ENCODE measurements around the gene ELL2.
"Not testable (repeated sequence)": the region's sequence is repeated elsewhere in the genome, so short reads cannot be mapped to it uniquely, and the experiment has no call there.

The ELL2 gene

DNA sequence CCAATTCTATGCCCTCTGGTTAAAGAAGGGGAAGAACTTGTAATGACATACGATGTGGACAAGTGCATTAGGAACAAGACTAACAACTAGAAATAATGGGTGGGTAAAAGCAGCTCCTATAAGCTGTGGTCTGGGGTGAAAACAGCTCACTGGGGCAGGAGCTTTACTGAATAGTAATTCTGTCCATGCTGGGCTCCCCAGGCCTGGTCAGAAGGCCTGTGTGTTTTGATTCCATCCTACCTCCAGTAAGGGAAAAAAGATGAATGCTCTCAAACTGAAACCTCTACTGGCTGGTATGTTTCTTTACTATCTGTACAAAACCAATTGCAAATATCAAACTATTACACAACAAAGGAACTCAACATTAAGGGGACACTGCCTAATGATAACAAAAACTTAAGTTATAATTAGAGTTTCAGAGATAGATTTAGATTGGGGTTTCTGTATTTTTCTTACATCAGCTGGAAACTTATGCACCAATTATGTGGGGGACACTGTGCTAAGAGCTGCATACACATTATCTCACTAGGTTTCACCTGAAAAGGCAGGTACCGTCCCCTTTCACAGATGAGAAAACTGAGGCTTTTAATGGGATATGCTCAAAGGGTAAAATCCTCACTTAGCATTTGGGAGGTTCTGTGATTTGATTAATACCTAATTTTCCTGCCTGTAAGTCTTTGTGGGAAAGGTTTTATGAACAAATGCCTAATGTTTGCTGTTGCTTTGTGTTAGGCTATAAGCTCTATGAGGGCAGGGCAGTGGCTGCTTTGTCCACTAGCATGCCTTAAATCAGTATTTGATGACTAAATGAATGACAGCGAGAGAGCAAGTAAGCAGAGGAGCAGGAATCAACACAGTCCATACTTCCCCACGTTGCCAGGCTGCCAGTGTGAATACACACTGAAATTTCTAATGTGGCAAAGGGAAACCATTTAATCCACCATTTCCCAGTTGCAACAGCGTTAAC, 53.6 kb downstream of the ELL2 start:
- no peak for DNase-seq

DNA sequence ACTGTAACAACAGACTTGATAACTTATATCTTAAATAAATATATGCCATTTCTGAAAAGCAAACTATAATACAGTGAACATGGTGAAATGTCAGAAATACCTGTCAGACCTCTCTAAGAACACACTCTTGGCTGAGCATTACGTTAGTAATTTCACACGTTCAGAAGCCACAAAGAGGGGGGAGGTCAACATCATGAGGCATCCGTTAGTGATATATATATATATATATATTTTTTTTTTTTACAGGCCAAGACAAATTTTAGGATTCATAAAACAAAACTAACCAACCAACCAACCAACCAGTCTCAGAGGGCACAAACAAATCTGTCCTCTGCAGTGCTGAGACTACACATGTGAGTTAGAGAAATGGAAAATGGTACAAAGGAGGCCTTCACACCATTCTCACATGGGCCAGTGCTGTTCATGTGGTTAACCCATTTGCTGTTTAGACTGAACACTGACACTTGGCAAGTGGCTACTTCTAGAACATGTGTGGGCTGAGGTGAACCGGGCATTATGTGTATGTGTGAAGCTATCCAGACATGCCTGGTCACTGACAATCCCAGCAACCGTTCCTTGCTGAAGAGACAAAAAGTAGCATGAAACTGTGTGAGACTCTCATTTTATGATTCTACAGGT, 54.5 kb downstream of the ELL2 start:
- DNase-seq = no peak

DNA sequence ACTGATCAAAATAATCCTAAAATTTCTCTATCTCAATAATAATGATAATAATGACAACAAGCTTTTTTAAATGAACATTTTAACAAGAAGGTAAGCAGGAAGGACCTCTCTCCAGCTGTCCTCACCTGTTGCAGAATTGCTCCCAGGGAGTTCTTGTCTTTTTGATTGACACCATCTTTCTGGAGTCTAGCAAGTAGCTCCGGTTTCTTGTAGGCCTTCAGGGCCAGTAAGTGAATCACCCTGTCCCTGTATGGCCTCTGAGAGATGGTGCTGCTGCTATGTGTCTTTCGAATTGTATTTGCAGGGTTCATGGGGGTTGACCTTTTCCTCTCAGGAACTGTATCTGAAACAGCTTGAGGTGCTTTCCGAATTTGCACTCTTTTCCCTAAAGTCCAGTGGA, 55.3 kb downstream of the ELL2 start:
- not testable (repeated sequence) for DNase-seq

DNA sequence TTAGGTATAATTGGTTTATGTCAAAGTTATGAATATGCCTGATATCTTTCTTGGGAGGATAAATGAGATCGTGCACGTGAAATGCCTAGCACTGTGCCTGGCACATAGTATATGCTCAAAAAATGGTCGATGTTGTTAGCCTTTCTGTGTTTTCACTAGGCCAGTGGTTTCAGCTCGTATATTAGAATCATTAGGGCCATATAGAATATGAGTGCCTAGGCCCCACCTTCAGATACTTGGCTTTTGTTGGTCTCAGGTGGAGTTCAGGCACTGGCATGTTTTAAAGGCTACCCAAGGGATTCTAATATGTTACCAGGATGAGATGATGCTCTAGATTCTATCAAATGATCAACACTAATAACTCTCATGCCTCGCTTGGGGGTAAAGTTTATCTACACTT, 56.8 kb downstream of the ELL2 start:
- DNase-seq = no peak

DNA sequence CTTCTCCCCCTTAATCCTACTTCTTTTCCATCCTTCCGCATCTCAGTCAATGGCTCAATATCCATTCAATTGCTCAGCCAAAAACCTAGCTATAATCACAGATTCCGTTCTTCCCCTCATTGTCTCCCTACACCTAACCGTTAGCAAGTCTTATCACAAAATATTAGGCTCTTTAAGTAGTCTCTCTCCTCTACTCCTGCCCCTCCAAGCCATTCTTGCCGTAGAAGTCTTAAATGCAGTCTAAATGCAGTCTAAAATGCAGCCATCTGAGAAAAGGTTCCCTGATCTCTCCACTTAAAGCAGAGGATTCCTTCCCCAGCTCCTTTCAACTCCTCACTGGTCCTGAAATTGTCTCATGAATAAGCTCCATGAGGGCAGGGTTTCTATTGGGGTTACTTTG, 57.8 kb downstream of the ELL2 start:
- no peak for DNase-seq

DNA sequence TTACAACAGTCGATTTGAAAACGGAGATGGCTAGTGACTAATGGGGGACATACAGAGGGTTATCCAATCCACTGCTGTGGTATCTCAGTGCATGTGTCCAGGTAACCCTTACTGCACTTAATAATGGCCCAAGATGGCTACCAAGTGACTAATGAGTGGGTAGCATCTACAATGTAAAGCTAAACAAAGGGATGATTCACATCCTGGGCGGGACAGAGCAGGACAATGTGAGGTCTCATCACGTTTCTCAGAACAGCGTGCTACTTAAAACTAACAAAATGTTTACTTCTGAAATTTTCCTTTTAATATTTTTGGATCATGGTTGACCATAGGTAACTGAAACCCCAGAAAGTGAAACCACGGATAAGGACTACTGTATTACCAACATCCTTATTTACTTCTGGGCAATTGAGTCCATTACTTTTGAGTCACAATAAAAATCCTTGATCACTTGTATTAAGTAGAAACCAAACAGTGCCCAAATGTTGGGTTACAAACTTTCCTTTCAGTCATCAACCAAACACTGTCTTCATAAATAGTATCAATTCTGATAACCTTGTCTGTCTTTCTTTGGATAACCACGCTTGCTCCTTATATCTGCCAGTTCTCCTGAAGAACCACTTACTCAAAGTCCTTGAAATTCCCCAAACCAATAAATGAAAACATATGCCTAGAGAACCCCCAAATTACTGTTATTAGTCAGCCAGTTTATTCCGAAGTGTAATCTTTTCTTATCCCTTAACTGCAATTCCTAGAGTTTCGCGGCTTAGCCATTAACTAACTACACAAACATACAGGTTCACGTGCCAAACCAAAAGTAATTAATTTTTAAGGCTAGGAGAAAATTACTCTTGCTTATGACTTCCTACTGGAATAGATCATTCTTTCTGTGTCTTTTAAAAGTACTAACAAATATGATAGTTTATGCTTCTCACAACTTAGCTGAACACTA, 59.7 kb downstream of the ELL2 start:
- DNase-seq = no peak

DNA sequence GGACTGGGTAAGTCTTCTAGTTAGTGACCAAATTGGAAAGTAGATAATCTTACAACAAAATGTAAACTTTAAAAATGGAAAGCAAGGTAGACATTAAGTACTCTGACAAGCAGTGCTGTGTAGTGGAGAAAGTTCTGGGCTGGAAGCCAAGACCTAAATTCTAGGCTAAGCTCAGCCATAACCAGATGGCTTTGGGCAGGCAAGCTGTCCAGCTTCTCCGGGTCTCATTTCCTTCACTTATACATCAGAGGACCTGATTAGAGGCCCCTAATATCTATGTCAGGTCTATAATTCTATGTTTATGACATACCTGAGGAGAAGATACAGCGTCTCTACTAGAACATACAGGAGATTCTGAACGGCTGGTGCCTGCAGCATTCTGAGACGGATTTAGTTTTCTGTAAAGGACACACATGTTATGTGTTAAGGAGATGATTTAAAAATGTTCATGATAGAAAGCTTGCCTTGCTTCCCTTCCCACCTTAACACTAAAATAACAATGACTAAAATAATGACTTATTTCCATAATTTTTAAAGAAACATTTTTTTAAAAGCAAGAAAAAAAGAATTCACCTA, 61.2 kb downstream of the ELL2 start:
- DNase-seq = no peak

DNA sequence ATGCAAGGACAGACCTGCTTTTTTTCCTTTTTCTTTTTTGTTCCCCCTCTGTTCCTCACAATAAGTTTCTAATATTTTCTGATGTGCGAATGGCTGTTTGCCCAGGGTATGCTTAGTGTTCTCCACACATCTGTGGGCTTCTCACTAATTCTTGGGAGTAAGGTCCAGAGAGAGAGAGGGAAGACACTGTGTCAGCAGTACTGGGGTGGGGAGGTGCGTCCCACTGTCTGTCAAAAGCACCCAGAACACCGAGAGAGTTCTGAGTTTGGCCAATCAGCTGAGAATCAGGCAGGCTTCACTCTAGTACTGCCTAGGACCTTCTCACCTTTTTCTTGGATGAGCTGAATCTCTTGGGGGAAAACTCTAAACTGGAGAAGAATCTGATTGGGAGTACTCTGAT, 61.8 kb downstream of the ELL2 start:
- no peak for DNase-seq

DNA sequence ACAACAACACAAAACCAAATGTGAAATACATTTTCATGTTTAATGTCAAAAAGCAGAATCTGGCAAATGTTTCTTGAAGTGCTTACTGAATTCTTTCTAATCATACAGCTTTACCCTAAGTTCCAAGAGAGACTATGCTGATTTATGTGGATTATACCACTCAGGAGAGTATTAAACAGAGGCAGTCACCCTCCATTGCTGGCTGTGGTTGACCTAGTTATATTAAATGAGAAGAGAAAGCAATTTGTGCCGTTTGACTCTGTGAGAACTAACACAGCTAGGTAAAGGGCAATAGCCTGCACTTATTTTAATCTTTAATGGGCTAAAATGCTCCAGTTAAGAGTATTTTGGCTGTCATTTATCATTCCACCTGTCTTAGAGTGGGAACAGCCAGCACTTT, 62.6 kb downstream of the ELL2 start:
- DNase-seq = no peak

DNA sequence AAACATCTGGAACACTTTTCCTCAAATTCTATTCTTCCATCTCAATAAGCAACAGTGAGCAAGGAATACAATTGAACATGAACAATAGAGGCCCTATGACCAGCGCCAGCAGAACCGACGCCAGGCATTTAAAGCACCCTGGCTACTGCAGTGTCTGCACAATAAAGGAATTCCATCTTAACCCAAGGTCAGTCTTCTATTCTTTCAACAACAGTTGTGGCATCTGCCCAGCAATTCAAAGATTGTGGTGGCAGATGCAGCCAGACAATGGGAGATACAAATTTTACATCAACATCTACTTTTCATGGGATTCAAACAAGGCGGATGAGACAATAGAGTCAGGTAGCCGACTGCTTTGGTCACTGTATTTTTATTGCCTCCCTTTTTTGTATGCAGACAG, 65.9 kb downstream of the ELL2 start:
- DNase-seq = no peak

DNA sequence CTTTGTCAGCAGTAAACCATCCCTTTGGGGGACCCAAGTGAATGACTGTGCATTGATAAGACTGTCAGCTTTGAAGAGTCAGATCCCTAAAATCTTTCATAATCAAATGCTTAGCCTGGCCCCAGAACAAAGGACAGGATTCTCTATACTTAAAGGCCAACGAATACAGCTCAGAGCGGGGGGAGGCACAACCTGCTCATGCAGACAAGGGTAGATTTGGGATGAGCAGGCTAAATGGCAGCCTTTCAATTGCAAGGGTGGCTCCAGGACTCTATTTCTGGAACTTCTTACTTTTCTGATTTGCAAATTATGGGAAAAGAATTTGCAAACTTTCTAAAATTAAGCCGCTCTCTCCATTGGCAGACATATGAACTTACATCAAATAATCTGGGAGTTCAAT, 66.4 kb downstream of the ELL2 start:
- DNase-seq = no peak

DNA sequence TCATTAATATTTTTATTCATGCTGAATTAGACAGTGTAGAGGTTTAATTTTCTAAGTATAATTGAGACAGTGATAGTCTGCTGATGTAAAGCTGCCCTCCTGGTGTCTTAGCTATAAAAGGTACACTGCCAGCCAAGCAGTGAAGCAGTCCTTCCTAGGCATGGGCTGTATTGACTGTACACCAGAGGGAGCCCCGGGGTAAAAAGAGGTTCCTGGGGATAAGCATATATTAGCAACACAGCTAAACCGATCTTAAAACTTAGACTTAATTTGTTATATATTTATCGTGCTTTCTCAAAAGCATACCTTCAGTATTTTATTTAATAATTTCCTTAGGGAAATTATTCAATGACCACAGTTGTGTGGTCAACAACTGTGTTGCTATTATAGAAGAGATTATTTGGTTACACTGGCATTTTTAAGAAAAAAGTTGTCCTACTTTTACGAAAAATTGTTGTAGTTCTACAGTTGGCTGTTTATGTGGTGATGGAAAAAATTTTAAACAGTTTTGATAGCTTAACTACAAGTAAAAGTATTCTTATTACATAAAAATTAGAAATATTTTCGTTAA, 68.8 kb downstream of the ELL2 start:
- DNase-seq = no peak

DNA sequence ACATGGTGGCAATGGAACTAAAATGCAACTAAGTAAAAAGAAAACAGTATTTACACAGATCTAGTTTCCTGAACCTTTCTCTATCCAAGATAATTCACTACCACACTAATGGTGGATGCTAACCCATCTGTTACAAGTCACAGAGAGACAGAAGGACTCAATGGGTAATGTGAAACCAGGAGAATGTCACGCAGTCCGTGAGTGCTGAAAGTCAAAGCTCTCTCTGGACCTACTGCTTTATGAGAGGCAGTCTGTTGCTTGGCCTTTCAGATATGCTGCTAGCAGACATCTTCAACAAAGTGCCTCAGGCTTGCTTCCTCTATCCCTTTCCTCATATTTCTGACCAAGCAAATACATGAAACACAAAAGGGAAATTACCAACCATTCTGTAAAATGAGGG, 70.2 kb downstream of the ELL2 start:
- DNase-seq = no peak

DNA sequence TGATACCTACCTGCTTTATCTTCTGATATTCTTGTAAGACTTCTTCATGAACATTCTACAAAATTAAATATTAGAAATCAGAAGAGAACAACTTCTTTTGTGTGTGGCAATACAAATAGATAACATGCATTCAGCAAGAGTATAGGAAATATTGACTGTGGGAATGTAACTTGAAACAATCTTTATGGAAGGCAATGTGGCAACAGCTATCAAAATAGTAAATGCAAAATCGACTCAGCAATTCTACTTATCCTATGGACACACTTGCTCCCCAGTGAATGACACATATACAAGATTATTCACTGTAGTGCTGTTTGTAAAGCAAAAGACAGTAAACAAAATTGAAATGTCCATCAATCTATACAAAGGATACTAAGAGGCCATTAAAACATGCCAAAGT, 72.6 kb downstream of the ELL2 start:
- no peak for DNase-seq

DNA sequence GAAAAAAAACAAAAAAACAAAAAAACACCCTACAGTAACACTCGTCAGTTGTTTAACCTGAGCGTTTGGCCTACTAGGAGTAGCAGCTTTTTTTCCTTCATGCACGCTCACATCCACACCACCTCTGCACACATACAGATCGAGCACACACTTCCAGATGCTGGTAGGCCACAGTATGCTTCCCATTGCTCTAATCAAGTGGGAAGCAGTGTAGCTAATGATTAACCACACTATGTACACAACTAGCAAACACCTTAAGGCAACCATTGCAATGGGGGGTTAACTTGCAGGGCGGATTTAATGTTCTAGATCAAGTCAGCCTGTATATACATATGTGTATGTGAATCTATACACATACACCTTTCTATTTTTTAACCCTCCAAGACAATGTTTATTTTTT, 73.7 kb downstream of the ELL2 start:
- DNase-seq = no peak

DNA sequence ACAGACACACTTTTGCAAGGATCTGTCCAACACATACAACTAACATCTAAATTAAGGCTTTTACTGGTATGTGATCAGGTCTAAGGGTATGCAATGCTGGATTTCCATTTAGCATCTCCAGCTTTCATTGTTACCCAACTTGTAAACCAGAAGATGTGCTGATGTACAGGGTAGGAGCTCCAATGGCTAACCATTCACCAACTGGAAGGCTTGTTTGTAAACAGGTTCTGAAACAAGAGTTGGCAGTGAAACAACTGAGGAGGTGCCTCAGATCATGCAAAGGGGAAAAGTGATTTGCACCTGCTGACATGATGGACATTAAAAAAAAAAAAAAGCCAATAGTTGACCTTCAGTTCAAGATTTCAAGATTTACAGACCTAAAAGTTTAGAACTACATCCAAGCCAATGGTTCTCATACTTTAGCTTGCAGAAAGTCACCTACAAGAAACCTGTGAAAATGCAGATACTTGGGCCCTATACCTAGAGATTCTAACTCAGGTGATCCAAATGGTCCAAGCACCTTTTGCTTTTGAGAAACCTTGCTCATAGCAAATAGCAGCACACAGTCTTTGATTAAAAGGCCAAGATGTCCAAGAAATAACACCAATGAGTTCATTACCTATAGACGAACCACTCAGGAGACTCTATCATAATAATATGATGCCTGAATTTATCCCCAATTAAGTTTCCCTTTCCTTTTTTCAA, 75.2 kb downstream of the ELL2 start:
- no peak for DNase-seq

DNA sequence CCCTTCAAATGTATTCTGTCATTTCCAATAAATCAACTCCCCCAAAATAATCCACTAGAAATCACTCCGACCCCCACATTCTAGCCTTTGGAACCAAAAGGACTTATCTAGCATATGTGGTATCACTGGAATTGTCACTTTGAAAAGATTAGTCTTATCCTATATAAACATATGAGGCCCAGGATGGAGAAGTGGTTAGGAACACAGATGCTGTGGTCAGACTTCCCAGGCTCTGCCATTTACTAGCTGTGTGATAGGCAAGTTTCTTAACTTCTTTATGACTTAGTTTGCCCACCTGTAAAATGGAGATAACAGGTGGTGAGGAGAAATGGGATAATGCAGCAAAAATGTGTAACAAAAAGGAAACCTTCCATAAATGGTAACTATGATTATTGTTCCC, 77.1 kb downstream of the ELL2 start:
- DNase-seq = no peak

DNA sequence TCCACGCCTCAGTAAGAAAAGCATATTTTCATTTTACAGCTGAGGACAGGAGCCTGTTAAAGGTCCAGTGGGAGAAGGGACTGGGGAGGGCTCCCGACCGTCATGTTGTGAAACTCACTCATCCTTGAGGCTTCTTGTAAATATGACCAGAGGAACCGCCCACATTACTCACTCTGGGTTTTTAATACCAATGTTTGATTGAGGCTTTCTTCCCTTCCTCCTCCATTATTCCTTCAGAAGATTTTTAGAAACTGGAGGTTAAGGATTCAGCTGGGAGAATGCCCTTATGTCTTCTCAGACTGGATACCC, 77.7 kb downstream of the ELL2 start:
- DNase-seq = no peak

DNA sequence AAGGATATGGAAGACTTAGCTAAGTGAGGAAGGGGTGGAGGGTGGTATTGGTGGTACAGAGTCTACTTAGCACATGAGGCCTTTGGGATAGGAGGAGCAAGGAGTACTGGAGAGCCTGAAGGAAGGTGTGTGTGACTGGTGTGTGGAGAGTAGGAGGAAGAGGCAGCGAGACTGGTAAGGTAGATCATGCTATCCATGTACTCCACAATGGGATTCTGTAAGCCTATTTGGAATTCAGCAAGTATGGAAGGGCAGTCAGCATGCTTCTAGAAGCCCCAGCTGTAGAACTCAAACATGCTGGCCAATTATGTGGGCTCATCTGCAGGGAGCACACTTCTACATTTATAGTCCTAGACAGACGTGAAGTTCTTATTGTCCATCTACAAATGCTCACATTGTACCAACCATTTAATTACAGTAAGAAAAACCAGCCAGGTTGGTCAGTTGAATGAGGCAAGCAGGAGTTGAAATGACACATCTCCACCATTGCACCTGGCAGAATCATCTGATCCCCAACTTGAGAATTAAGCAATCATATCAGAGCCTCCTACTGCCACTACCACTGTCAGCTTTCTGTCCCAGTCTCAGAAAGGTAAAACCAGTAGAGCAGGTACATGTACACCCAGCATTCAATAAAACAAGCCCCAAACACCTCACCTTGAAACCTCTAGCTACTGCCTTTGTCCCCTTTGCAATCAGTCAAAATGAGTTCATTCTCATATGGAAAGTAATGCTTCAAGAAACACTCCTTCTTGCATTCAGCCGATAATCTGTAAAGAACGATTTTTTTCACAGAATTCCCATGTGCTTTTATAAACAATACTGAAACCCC, 78.2 kb downstream of the ELL2 start:
- DNase-seq = no peak

DNA sequence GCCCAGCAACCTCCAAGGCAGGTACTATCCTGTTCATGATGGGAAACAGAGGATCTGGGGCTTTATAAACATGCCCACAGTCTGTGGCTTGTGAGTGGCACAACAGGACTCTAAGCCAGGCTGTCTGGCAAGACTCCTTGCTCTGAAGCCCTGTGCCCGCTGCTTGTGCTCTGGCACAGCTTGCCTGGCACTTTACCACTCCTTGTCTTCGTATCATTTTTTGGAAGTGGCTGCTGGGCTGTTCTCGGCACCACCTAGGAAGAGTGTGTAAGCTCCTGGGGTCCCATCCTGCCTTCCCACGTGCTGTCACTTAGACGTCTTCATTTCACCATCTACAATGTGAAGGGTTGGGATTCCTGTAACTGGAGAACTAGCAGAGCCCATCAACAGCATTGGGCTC, 79.8 kb downstream of the ELL2 start:
- no peak for DNase-seq
